ENCODE measurements around the gene MTNR1B. TPM values are rescaled to one million over a fixed set of nuclear protein-coding genes. Genes with fewer than 3 reads are reported as not detected.

The MTNR1B gene
- total and polyA plus RNA-seq, 2 donors (not counting 1 experiment from before 2014, with no cell fraction given): not detected

DNA sequence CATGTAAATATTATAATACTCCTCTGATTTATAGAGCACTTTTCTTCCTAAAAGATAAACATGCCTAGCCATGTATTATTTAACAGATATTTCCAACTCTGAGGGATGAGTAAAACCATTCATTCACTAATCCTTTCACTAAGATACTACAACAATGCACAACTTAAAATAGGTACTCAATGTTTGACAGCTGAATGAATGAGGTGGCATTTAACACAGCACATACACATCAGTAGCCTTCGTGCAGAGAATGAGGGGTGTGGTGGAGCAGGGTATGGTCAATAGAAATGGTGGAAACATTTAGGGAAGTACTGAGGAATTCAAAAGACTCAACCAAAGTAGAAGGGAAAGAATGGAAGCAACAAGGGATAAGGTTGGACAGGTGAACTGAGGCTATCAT is 46.7 kb upstream of the MTNR1B start:
- CTCF ChIA-PET: no interaction called here
- Histone ChIP-seq H3K9ac (ENCODE audit: low read length) (no peak overlapping the region), H3K27ac (ENCODE audit: low read length in 2 of 2) (no peak overlapping the region), H3K36me3 (replicated peaks in 1 of 2; ENCODE audit: control extremely low read depth in 1 of 2, control insufficient read depth in 1 of 2, extremely low read depth in 1 of 2, insufficient read depth in 2 of 2, low read length in 1 of 2) (no peaks in the 10 kb centered on the region), H3K4me2 (replicated peaks; ENCODE audit: low read depth, low read length, poor library complexity, severe bottlenecking) (no peak overlapping the region), H3K4me1 (ENCODE audit: control insufficient read depth in 2 of 2, insufficient read depth in 2 of 2, low read length in 2 of 2) (no peaks in the 10 kb centered on the region), H2AFZ (ENCODE audit: insufficient read depth, low read depth, low read length, poor library complexity, severe bottlenecking) (no peak overlapping the region), H4K20me1 (ENCODE audit: control insufficient read depth, insufficient read depth, low read length, poor library complexity, severe bottlenecking) (no peaks in the 10 kb centered on the region), H3K79me2 (ENCODE audit: control insufficient read depth, insufficient read depth, low read length) (no peaks in the 10 kb centered on the region), H3K4me3 (ENCODE audit: control extremely low read depth in 1 of 5, extremely low read depth in 1 of 5, insufficient read depth in 1 of 5, low read depth in 2 of 5, low read length in 4 of 5) (no peak overlapping the region), H3K27me3 (replicated peaks in 1 of 4; ENCODE audit: control extremely low read depth in 1 of 4, control insufficient read depth in 3 of 4, insufficient read depth in 4 of 4, low read length in 3 of 4) (no peaks in the 10 kb centered on the region), H3K9me3 (ENCODE audit: control extremely low read depth in 1 of 3, control insufficient read depth in 2 of 3, insufficient read depth in 1 of 3, low read length in 2 of 3) (peaks cover 2 to 14% (median 11%) of the 10 kb centered on the region in 3 donors)
- Mint-ChIP-seq H3K4me3 (no peak overlapping the region), H3K27ac (no peak overlapping the region), H3K27me3 (no peaks in the 10 kb centered on the region), H3K9me3 (ENCODE audit: insufficient read depth) (peaks cover 9% of the 10 kb centered on the region), H3K4me1 (no peaks in the 10 kb centered on the region)
- POLR2A ChIA-PET: no interaction called here
- intact Hi-C loops (cut with micrococcal nuclease): no loop called here
- WGBS (ENCODE audit: insufficient coverage): no CpG with 5 or more reads among the region's 1 CpG
- DNase-seq: no peak
- no peak for ATAC-seq (ENCODE audit: low read depth)
- TF ChIP-seq, protein P1, sequence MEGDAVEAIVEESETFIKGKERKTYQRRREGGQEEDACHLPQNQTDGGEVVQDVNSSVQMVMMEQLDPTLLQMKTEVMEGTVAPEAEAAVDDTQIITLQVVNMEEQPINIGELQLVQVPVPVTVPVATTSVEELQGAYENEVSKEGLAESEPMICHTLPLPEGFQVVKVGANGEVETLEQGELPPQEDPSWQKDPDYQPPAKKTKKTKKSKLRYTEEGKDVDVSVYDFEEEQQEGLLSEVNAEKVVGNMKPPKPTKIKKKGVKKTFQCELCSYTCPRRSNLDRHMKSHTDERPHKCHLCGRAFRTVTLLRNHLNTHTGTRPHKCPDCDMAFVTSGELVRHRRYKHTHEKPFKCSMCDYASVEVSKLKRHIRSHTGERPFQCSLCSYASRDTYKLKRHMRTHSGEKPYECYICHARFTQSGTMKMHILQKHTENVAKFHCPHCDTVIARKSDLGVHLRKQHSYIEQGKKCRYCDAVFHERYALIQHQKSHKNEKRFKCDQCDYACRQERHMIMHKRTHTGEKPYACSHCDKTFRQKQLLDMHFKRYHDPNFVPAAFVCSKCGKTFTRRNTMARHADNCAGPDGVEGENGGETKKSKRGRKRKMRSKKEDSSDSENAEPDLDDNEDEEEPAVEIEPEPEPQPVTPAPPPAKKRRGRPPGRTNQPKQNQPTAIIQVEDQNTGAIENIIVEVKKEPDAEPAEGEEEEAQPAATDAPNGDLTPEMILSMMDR (IDR thresholded peaks at IDR 0.05): no peak
- TF ChIP-seq EZH2 (IDR thresholded peaks at IDR 0.05; ENCODE audit: borderline replicate concordance, insufficient read depth, low read depth, low read length, poor library complexity, severe bottlenecking): no peak

DNA sequence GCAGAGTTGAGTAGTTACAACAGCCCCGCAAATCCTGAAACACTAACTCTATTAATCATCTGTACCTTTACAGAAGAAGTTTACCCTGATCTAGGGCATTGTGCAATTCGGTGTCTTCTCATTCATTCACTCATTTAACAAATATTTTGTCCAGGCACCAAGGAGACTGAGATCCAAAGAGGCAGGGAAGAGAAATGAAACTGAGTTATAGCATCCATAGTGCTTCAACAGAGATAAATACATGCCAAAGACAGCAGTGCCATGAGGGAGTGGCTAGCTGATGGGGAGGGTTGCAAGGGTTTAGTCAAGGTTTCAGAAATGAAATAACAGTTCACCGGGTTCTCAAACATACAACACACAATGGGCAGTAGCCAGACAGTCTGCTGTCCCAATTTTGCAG is 40.2 kb upstream of the MTNR1B start:
- H2AFZ ChIP-seq (ENCODE audit: insufficient read depth, low read depth, low read length, poor library complexity, severe bottlenecking): no peak overlapping the region
- Mint-ChIP-seq H3K9me3 (ENCODE audit: insufficient read depth) (peaks cover 7% of the 10 kb centered on the region), H3K27me3 (no peaks in the 10 kb centered on the region), H3K4me3 (no peak overlapping the region), H3K4me1 (no peaks in the 10 kb centered on the region), H3K27ac (no peak overlapping the region)
- peaks cover 0 to 14% (median 11%) of the 10 kb centered on the region in 3 donors for H3K9me3 ChIP-seq (ENCODE audit: control extremely low read depth in 1 of 3, control insufficient read depth in 2 of 3, insufficient read depth in 1 of 3, low read length in 2 of 3)
- H3K27me3 ChIP-seq (replicated peaks in 1 of 4; ENCODE audit: control extremely low read depth in 1 of 4, control insufficient read depth in 3 of 4, insufficient read depth in 4 of 4, low read length in 3 of 4): no peaks in the 10 kb centered on the region
- TF ChIP-seq EZH2 (IDR thresholded peaks at IDR 0.05; ENCODE audit: borderline replicate concordance, insufficient read depth, low read depth, low read length, poor library complexity, severe bottlenecking): no peak
- TF ChIP-seq, protein P1 (IDR thresholded peaks at IDR 0.05): no peak
- ATAC-seq (ENCODE audit: low read depth) (no peak), DNase-seq (no peak)
- H3K4me2 ChIP-seq (replicated peaks; ENCODE audit: low read depth, low read length, poor library complexity, severe bottlenecking): no peak overlapping the region
- H3K9ac ChIP-seq (ENCODE audit: low read length): no peak overlapping the region
- no peaks in the 10 kb centered on the region for H3K36me3 ChIP-seq (replicated peaks in 1 of 2; ENCODE audit: control extremely low read depth in 1 of 2, control insufficient read depth in 1 of 2, extremely low read depth in 1 of 2, insufficient read depth in 2 of 2, low read length in 1 of 2)
- intact Hi-C loops (cut with micrococcal nuclease): no loop called here
- WGBS (ENCODE audit: insufficient coverage): no CpG with 5 or more reads among the region's 3 CpGs
- no peak overlapping the region for H3K27ac ChIP-seq (ENCODE audit: low read length in 2 of 2)
- no peak overlapping the region for H3K4me3 ChIP-seq (ENCODE audit: control extremely low read depth in 1 of 5, extremely low read depth in 1 of 5, insufficient read depth in 1 of 5, low read depth in 2 of 5, low read length in 4 of 5)
- no peaks in the 10 kb centered on the region for H3K79me2 ChIP-seq (ENCODE audit: control insufficient read depth, insufficient read depth, low read length)
- ChIA-PET POLR2A (no interaction called here), CTCF (no interaction called here)
- H4K20me1 ChIP-seq (ENCODE audit: control insufficient read depth, insufficient read depth, low read length, poor library complexity, severe bottlenecking): no peaks in the 10 kb centered on the region
- no peaks in the 10 kb centered on the region for H3K4me1 ChIP-seq (ENCODE audit: control insufficient read depth in 2 of 2, insufficient read depth in 2 of 2, low read length in 2 of 2)

Measured in B cell (primary cell).